Activated T-helper 9 cell treated with anti-CD3 and anti-CD28 coated beads, Interleukin-2, amount 50 U/mL, for 16 hours (primary cell): Measurements from ENCODE around the gene WNT11.

Source experiments
- DNase-seq: peaks from one replicate; pipeline ENCODE4 v3.0.0-alpha.2; 2020; ENCODE audit warnings: low read depth

The WNT11 gene

GRCh38 chr11:76218449-76219178, 12.3 kb upstream of the WNT11 start:
- DNase-seq, result no peak

GRCh38 chr11:76217653-76218160, 11.4 kb upstream of the WNT11 start:
- no peak for DNase-seq

- no peak for DNase-seq
These were observed 10.4 kb upstream of the WNT11 start for GRCh38 chr11:76216536-76217325.

GRCh38 chr11:76215941-76216340, 9.6 kb upstream of the WNT11 start:
- DNase-seq, result no peak

GRCh38 chr11:76214968-76215548, 8.8 kb upstream of the WNT11 start:
- no peak for DNase-seq

GRCh38 chr11:76214186-76214585, 7.9 kb upstream of the WNT11 start:
- no peak for DNase-seq

- no peak for DNase-seq
These were observed 6.1 kb upstream of the WNT11 start for GRCh38 chr11:76212086-76213035.

- DNase-seq, result no peak
These were observed 4.9 kb upstream of the WNT11 start for GRCh38 chr11:76210931-76211851.

- DNase-seq, result no peak
These were observed 4.0 kb upstream of the WNT11 start for GRCh38 chr11:76209973-76210930.

GRCh38 chr11:76209375-76209972, 3.2 kb upstream of the WNT11 start:
- no peak for DNase-seq

GRCh38 chr11:76208438-76209374, 2.4 kb upstream of the WNT11 start:
- DNase-seq, result peak; percentile 72

- peak; percentile 67 for DNase-seq
These were observed 1.5 kb upstream of the WNT11 start for GRCh38 chr11:76207642-76208401.

- DNase-seq, result no peak
These were observed 300 bp downstream of the WNT11 start for GRCh38 chr11:76206077-76206326.

GRCh38 chr11:76205252-76206076, 838 bp downstream of the WNT11 start:
- DNase-seq, result no peak

GRCh38 chr11:76203937-76204336, 2.4 kb downstream of the WNT11 start:
- no peak for DNase-seq

GRCh38 chr11:76203131-76203925, 3.0 kb downstream of the WNT11 start:
- no peak for DNase-seq
